GM18907 (cell line): ENCODE data around the gene CD300LB.
"Not testable (repeated sequence)": the region's sequence is repeated elsewhere in the genome, so short reads cannot be mapped to it uniquely, and the experiment has no call there.

Source experiments
- ATAC-seq: cut with Tn5 transposase; IDR thresholded peaks from one replicate; pipeline ENCODE4 v1.9.1; 2021; ENCODE audit warnings: mild to moderate bottlenecking, moderate library complexity; ENCODE audit not compliant: unreplicated experiment

Gene CD300LB

GRCh38 chr17:74499992-74500391, 31.3 kb downstream of the CD300LB start:
- ATAC-seq, result no peak

GRCh38 chr17:74497471-74497870, 33.8 kb downstream of the CD300LB start:
- no peak for ATAC-seq

- ATAC-seq, result no peak
These were observed 37.9 kb downstream of the CD300LB start for GRCh38 chr17:74493331-74493833.

GRCh38 chr17:74491626-74492025, 39.6 kb downstream of the CD300LB start:
- no peak for ATAC-seq

DNA sequence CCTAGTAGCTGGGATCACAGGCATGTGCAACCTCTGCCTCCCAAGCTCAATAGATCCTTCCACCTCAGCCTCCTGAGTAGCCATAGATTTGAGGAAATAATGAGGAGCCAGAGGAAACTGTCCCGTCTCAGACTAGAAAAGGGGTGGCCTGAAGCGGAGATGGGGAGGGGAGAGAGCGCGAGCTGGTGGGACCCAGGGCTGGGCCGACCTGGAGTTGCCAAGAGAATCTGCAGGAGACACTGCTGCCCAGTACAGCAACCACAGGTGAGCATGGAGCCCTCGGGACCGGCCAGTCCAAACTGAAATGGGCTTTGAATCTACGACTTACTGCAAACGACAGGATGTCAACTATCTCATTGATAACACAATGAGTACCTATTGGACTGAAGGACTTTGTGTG, 40.6 kb downstream of the CD300LB start:
- no peak for ATAC-seq

DNA sequence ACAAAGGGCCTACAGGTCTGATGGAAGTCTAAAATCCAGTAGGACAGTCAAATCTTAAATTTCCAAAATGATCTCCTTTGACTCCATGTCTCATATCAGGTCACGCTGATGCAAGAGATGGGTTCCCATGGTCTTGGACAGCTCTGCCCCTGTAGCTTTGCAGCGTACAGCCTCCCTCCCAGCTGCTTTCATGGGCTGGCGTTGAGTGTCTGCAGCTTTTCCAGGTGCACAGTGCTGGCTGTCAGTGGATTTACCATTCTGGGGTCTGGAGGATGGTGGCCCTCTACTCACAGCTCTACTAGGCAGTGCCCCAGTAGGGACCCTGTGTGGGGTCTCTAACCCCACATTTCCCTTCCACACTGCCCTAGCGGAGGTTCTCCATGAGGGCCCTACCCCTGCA, 43.0 kb downstream of the CD300LB start:
- ATAC-seq, result not testable (repeated sequence)

GRCh38 chr17:74485841-74486240, 45.4 kb downstream of the CD300LB start:
- ATAC-seq, result no peak

DNA sequence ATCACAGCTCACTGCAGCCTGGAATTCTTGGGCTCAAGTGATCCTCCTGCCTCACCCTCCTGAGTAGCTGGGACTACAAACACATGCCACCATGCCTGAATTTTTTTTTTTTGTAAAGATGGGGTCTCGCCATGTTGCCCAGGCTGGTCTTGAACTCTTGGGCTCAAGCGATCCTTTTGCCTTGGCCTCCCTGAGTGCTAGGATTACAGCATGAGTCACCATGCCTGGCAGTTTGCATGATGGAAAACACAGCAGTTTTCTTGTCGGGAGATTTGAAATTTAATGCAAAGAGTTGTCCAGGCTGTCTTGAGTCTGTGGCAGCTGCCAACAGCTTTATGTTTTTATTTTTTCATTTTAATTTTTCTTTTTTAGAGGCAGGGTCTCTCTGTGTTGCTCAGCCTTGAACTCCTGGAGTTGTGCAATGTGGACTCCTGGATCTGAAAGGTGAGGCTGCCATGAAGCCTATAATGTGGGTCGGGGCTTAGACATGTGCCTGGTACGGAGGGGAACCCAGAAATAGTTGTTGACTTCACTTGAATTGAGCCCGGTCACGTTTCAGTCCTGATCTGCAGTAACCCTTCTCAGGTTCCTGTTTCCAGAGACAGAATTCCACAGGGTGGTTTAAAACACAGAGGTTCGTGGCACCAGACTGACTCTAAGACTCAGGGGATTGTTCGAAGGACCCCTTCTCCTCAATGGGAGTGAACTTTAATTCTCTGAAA, 46.1 kb downstream of the CD300LB start:
- no peak for ATAC-seq

GRCh38 chr17:74484066-74484465, 47.2 kb downstream of the CD300LB start:
- ATAC-seq, result no peak

DNA sequence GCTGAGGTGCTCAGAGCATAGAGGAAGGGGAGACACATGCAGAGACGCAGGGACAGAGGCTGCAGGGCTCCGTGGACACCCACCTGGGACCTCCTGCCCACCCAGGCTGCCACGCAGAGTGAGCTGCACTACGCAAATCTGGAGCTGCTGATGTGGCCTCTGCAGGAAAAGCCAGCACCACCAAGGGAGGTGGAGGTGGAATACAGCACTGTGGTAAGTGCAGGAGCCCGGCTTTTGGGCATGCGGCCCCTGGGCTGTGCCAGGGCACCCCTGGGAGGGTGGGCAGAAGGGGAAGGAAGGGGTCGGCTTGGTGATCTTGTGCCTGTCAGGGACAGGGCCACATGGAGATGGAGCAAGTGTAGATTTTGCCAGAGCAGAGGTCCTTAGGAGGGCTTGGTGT, 49.7 kb downstream of the CD300LB start:
- no peak for ATAC-seq

DNA sequence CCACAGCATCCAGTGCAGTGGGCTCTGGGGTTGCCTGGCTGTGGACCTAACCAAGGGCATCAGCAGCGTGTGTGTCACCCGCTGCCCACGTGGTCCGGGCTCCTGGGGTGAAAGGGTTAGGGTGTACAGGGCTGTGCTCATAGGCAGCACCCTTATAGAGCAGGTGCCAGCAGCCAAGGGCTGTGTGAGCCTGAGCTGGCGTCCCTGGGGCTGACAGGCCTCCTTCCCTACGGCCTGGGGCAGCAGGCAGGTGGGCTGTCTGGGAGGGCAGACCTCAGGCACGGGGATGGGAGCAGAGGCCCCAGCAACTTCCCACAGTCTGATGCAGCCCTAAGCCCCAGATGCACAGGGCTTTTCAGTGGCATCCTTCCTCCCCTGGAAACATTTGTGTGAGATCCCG, 51.0 kb downstream of the CD300LB start:
- no peak for ATAC-seq

DNA sequence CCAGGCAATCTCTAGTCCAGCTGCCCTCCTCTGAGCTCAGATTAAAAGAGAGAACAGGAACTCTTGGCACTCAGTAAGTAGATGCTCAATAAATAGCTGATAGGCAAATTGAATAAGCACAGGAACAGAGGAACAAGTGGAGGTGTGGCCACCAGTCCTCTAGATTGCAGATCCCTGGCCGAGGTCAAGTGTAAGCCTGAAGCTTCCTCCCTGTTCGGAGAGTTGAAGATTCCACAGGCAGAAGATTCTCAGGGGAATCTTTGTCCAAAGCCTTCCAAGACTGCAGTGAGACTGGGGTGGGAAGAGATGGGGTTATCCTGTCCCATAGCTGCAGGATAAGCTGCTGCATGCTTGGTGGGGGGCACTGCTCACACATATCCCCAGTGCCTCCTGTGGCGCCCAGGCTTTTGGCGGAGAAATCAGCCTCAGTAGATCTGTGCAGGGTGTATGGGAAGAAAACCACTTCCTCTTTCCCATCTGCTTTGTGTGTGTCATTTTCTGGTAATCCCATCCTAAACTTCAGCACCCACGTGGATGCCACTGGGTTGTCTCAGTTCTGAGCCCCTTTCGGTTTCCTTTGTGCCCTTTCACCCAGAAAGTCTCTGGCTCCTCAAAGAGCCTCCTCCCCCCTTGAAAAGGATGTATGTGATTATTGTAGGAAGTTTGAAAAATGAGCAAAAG, 52.7 kb downstream of the CD300LB start:
- no peak for ATAC-seq

- no peak for ATAC-seq
These were observed 53.9 kb downstream of the CD300LB start for GRCh38 chr17:74477411-74477810.

DNA sequence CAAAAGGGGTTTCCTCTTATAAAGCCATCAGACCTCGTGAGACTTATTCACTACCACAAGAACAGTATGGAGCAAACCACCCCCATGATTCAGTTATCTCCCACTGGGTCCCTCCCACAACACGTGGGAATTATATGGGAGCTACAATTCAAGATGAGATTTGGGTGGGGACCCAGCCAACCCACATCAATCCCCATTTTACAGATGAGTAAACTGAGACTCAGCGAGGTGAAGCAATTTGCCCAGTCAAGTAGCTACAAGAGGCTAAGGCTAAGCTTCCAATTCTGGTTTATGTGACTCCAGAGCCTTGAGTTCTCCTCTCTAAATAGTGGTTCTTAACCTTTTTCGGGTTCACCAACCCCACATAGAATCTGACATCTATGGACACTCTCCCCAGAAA, 56.1 kb downstream of the CD300LB start:
- no peak for ATAC-seq

- ATAC-seq, result no peak
These were observed 57.1 kb downstream of the CD300LB start for GRCh38 chr17:74474043-74474792.

- no peak for ATAC-seq
These were observed 58.0 kb downstream of the CD300LB start for GRCh38 chr17:74473294-74473693.

DNA sequence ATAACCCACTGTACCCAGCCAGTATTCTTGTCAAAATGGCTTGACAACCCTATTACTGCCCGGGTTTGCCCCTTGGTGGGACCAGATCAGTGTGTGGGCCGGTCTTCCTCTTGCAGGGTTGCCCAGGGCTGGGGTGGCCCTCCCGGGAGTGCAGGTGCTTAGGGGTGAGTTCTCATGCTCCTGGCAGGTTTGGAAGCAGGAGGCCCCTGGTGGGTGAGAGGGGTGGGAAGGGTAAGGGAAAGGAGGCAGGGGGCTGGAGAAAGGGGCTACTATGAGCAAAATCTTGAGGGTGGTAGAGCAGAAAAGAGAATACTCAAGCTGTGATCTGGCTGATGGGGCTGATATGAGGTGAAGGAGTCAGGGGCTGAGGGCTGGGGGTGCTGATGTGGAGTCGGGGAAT, 58.4 kb downstream of the CD300LB start:
- no peak for ATAC-seq

GRCh38 chr17:74471341-74471740, 59.9 kb downstream of the CD300LB start:
- no peak for ATAC-seq
